CD14-positive monocyte (primary cell): Measurements from ENCODE around the gene RILPL1. TPM values are rescaled to one million over a fixed set of nuclear protein-coding genes. Genes with fewer than 3 reads are reported as not detected.

Experiments
- DNase-seq, 3 donors: peaks; one replicate each; pipeline ENCODE4 v3.0.0-alpha.2; 2011 to 2022
- H2AFZ ChIP-seq: 2 replicates; pipeline ENCODE4 v1.6.0; 2012; ENCODE audit warnings: mild to moderate bottlenecking, low read depth, low read length, inconsistent platforms; ENCODE audit not compliant: insufficient read depth, poor library complexity, severe bottlenecking
- H3K27ac ChIP-seq, 2 donors: 1 replicate in 1 of 2; 2 replicates in 1 of 2; pipeline ENCODE4 v1.5.1; 2012 to 2013; ENCODE audit warnings: low read length in 2 of 2, control low read depth in 1 of 2, inconsistent platforms in 1 of 2, low read depth in 1 of 2, mild to moderate bottlenecking in 1 of 2
- H3K27me3 ChIP-seq, 2 donors: one replicate each; pipeline versions ENCODE4 v1.6.0 to v1.6.1; 2011 to 2013; ENCODE audit warnings: low read length in 2 of 2; ENCODE audit not compliant: control insufficient read depth in 2 of 2, insufficient read depth in 2 of 2
- H3K36me3 ChIP-seq, 2 donors: replicated peaks in 1 of 2; 1 replicate in 1 of 2; 2 replicates in 1 of 2; pipeline versions ENCODE4 v1.5.1 to v1.6.1; 2012 to 2013; ENCODE audit warnings: low read length in 2 of 2, control low read depth in 1 of 2, inconsistent platforms in 1 of 2, mild to moderate bottlenecking in 1 of 2; ENCODE audit not compliant: insufficient read depth in 2 of 2, control insufficient read depth in 1 of 2
- H3K4me1 ChIP-seq, 2 donors: 1 replicate in 1 of 2; 2 replicates in 1 of 2; pipeline versions ENCODE4 v1.5.1 to v1.6.1; 2012 to 2013; ENCODE audit warnings: low read length in 2 of 2, control low read depth in 1 of 2, inconsistent platforms in 1 of 2, mild to moderate bottlenecking in 1 of 2, moderate library complexity in 1 of 2; ENCODE audit not compliant: insufficient read depth in 2 of 2, control insufficient read depth in 1 of 2
- H3K4me2 ChIP-seq: replicated peaks from 2 replicates; pipeline ENCODE3; 2012; ENCODE audit warnings: low read length, moderate library complexity, mild to moderate bottlenecking; ENCODE audit not compliant: poor library complexity, severe bottlenecking; ENCODE audit errors: extremely low read depth
- H3K4me3 ChIP-seq, 3 experiments: fragments of 200-600 bp in 1 of 3; sonication (generic) in 1 of 3; replicated peaks in 1 of 3; 1 replicate in 2 of 3; 2 replicates in 1 of 3; pipeline ENCODE4 v1.5.1; 2011 to 2013; ENCODE audit warnings: low read length in 3 of 3, mild to moderate bottlenecking in 3 of 3, control low read depth in 2 of 3, low read depth in 2 of 3, inconsistent platforms in 1 of 3, moderate library complexity in 1 of 3
- H3K79me2 ChIP-seq: 2 replicates; pipeline ENCODE4 v1.6.0; 2012; ENCODE audit warnings: mild to moderate bottlenecking, control low read depth, inconsistent platforms, low read length, moderate library complexity; ENCODE audit not compliant: insufficient read depth
- H3K9ac ChIP-seq: 2 replicates; pipeline ENCODE4 v1.6.0; 2017; ENCODE audit warnings: low read length, mild to moderate bottlenecking; ENCODE audit not compliant: insufficient read depth, poor library complexity, severe bottlenecking
- H3K9me3 ChIP-seq, 2 donors: replicated peaks in 1 of 2; 1 replicate in 1 of 2; 2 replicates in 1 of 2; pipeline versions ENCODE4 v1.5.1 to v1.6.1; 2012 to 2013; ENCODE audit warnings: low read length in 2 of 2, control low read depth in 1 of 2; ENCODE audit not compliant: control insufficient read depth in 1 of 2, insufficient read depth in 1 of 2
- H4K20me1 ChIP-seq: 2 replicates; pipeline ENCODE4 v1.6.0; 2012; ENCODE audit warnings: mild to moderate bottlenecking, low read length, control low read depth, moderate library complexity; ENCODE audit not compliant: insufficient read depth
- H3K27ac Mint-ChIP-seq, 7 donors: one replicate each; pipeline ENCODE4 v1.8.0; 2020; ENCODE audit warnings: mild to moderate bottlenecking in 7 of 7, mixed read lengths in 7 of 7, moderate library complexity in 6 of 7, inconsistent platforms in 2 of 7
- H3K27me3 Mint-ChIP-seq, 3 donors: one replicate each; pipeline ENCODE4 v1.8.0; 2021 to 2022; ENCODE audit warnings: low read depth in 3 of 3, mild to moderate bottlenecking in 3 of 3, mixed read lengths in 3 of 3, moderate library complexity in 3 of 3, inconsistent platforms in 1 of 3
- H3K36me3 Mint-ChIP-seq, 2 donors: one replicate each; pipeline ENCODE4 v1.8.0; 2020; ENCODE audit warnings: mixed read lengths in 2 of 2, inconsistent platforms in 1 of 2, mild to moderate bottlenecking in 1 of 2
- H3K4me1 Mint-ChIP-seq: one replicate; pipeline ENCODE4 v1.8.0; 2020; ENCODE audit warnings: mild to moderate bottlenecking, mixed read lengths
- H3K4me3 Mint-ChIP-seq, 2 donors: one replicate each; pipeline ENCODE4 v1.8.0; 2020; ENCODE audit warnings: mild to moderate bottlenecking in 2 of 2, mixed read lengths in 2 of 2, moderate library complexity in 1 of 2
- H3K9me3 Mint-ChIP-seq, 7 donors: one replicate each; pipeline ENCODE4 v1.8.0; 2020 to 2022; ENCODE audit warnings: mixed read lengths in 7 of 7, mild to moderate bottlenecking in 6 of 7, moderate library complexity in 6 of 7, inconsistent platforms in 2 of 7
- WGBS: methylation state at CpG from one replicate; pipeline ENCODE4 v1.1.5; 2013; ENCODE audit warnings: missing lambda C conversion rate; ENCODE audit not compliant: insufficient coverage; 5-methylcytosine and 5-hydroxymethylcytosine counted together
- intact Hi-C, 2 donors: fragments of 100-400 bp; cut with micrococcal nuclease; formaldehyde crosslinking; loops; one replicate each; pipeline versions ENCODE4 v1.15.0 to v1.15.1; 2023
- polyA plus RNA-seq, 3 donors: library from polyadenylated mRNA; depleted of rRNA in 1 of 3; unstranded in 2 of 3; stranded (reverse) in 1 of 3; fragments of 300-500 nt in 2 of 3; fragments of >200 nt in 1 of 3; fragmentation: Illumina TruSeq in 2 of 3; gene quantifications; 1 replicate in 2 of 3; 2 replicates in 1 of 3; pipeline ENCODE4 v1.2.3, GENCODE V29; 2012 to 2021
- TF ChIP-seq, protein P1 (sequence below): fragments of 200-600 bp; IDR thresholded peaks from one replicate; pipeline ENCODE4 v1.8.0; 2022; ENCODE audit warnings: antibody characterized with exemption, mild to moderate bottlenecking

Gene RILPL1
- polyA plus RNA-seq, 3 donors: 1.2 TPM; not detected in 2

DNA sequence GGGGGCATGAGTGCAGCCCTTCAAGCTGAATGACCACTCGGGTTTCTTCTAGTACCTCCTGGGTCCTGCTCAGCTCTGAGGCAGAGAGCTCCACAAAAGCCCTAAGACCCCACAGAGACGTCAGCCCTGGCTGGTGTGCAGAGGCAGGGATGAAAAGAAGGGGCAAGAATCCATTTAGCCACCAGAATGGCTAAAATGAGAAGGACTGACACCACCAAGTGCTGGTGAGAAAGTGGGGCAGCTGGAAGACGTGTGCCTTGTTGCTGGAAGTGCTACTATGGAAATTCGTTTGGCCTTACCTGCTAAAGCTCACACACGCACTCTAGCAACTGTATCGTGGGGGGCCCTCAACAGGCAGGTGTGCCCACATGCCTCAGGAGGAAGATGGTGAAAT lies 26.7 kb downstream of the RILPL1 start:
- Mint-ChIP-seq H3K4me1 (peaks cover 7% of the 10 kb centered on the region), H3K27ac (no peak overlapping the region), H3K4me3 (no peak overlapping the region), H3K9me3 (peaks cover 0 to 4% (median 0%) of the 10 kb centered on the region in 7 donors), H3K27me3 (peaks cover 3 to 12% (median 4%) of the 10 kb centered on the region in 3 donors), H3K36me3 (no peaks in the 10 kb centered on the region)
- no peaks in the 10 kb centered on the region for H3K79me2 ChIP-seq
- no peak overlapping the region for H3K4me2 ChIP-seq
- no peak for DNase-seq
- intact Hi-C loops: no loop called here
- H3K27ac ChIP-seq: no peak overlapping the region
- no peaks in the 10 kb centered on the region for H3K27me3 ChIP-seq
- H2AFZ ChIP-seq: no peak overlapping the region
- TF ChIP-seq, protein P1, sequence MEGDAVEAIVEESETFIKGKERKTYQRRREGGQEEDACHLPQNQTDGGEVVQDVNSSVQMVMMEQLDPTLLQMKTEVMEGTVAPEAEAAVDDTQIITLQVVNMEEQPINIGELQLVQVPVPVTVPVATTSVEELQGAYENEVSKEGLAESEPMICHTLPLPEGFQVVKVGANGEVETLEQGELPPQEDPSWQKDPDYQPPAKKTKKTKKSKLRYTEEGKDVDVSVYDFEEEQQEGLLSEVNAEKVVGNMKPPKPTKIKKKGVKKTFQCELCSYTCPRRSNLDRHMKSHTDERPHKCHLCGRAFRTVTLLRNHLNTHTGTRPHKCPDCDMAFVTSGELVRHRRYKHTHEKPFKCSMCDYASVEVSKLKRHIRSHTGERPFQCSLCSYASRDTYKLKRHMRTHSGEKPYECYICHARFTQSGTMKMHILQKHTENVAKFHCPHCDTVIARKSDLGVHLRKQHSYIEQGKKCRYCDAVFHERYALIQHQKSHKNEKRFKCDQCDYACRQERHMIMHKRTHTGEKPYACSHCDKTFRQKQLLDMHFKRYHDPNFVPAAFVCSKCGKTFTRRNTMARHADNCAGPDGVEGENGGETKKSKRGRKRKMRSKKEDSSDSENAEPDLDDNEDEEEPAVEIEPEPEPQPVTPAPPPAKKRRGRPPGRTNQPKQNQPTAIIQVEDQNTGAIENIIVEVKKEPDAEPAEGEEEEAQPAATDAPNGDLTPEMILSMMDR: no peak
- H3K4me1 ChIP-seq: no peaks in the 10 kb centered on the region
- 89% methylated on average over 3 of the region's 6 CpGs for WGBS
- H3K36me3 ChIP-seq: no peaks in the 10 kb centered on the region
- no peak overlapping the region for H3K9ac ChIP-seq
- no peak overlapping the region for H3K4me3 ChIP-seq
- no peaks in the 10 kb centered on the region for H4K20me1 ChIP-seq
- H3K9me3 ChIP-seq: no peaks in the 10 kb centered on the region

GRCh38 chr12:123506059-123506842 lies 27.3 kb downstream of the RILPL1 start:
- Histone ChIP-seq H3K9ac (no peak overlapping the region), H3K4me1 (no peaks in the 10 kb centered on the region), H3K36me3 (no peaks in the 10 kb centered on the region), H3K4me3 (no peak overlapping the region), H3K9me3 (no peaks in the 10 kb centered on the region), H2AFZ (no peak overlapping the region), H3K27me3 (no peaks in the 10 kb centered on the region), H4K20me1 (no peaks in the 10 kb centered on the region), H3K79me2 (no peaks in the 10 kb centered on the region), H3K4me2 (no peak overlapping the region), H3K27ac (no peak overlapping the region)
- Mint-ChIP-seq H3K36me3 (no peaks in the 10 kb centered on the region), H3K4me1 (peaks cover 7% of the 10 kb centered on the region), H3K9me3 (peaks cover 0 to 4% (median 0%) of the 10 kb centered on the region in 7 donors), H3K4me3 (no peak overlapping the region), H3K27me3 (peaks cover 3 to 12% (median 4%) of the 10 kb centered on the region in 3 donors), H3K27ac (peak overlapping the region in 1 of 7 donors; percentile 5)
- WGBS: 95% methylated on average over 8 of the region's 17 CpGs
- intact Hi-C loops: no loop called here
- DNase-seq: no peak
- TF ChIP-seq, protein P1: no peak
